NCI-H2171 (cell line): Measurements from ENCODE around the gene PPP2R2D.
"Not testable (repeated sequence)": the region's sequence is repeated elsewhere in the genome, so short reads cannot be mapped to it uniquely, and the experiment has no call there.

Experiments
- DNase-seq: peaks from one replicate; lab custom pipeline; 2025; lab: John Stamatoyannopoulos, UW

The PPP2R2D gene

GRCh38 chr10:131868436-131868835 lies 32.4 kb upstream of the PPP2R2D start:
- no peak for DNase-seq

DNA sequence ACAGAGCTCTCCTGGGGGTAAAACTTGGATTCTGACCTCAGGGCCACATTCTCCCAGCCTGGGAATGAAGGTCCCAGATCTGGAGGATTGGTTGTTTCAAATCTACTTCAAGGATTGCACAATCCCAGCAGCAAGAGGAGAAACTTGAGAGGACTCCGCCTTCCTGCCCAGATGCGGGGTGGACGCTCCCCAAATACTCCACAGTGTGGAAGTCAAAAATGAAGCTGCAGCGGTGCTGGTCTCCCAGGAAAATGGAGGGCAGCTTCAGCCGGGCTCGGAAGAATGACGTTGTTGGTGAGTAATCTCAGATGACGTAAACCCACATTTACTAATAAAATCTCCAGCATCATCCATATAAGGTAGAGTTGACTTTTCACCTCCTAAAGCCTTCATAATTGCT lies 31.5 kb upstream of the PPP2R2D start:
- DNase-seq: no peak

- DNase-seq: no peak
Measured at GRCh38 chr10:131870411-131870810, 30.4 kb upstream of the PPP2R2D start.

- no peak for DNase-seq
Measured at GRCh38 chr10:131870831-131871672, 29.8 kb upstream of the PPP2R2D start.

DNA sequence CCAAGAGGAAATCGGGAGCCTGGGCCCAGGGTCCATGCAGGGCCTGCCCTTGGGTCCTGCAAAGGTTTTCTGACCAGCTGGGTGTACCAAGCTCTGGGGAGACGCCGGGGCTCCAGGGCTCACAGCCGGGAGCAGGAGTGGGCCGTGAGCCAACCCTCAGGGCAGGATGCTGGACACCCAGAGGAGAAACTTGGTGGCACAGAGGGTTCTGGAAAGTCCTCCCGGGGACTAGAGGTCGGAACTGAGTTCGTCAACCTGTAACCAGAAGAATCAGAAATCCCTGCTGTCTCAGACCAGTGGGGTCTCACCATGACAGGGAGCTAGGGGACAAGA lies 29.2 kb upstream of the PPP2R2D start:
- no peak for DNase-seq

DNA sequence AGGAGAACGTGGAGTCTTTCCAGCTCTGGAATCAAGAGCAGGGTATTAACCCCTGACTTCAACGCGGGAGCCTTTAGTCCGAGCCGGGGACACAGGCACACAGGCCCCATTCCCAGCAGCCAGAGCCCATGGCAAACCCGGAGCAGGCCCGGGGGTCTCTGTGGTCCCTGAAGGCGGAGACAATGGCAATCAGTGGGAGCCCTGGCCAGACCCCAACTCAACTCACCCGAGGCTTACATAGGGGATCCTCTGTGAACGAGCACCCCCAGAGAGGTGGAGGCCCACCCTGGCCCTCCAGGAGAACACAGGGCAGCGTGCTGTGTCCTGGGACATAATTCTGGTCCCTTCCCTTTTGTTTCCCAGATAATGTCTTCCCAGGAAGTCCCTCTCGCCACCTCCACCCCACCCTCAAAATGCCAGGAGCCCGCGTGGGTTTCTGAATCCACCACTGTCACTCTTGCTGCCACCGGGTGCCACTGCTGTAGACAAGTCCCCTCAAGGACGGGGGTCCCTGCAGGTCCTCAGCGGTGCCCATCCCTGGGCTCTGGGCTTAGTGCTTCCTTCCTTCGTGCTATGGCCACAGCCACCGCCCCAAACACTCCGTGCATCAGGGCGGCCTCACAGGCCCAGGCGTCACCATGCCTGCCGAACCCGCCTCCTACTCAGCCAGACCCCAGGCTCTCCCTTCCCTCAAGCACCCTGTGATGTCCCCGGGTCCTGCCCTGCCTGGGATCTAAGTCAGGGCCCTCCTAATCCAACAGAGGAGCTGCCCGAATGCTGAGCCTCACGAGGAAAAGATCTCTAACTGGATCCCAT lies 28.6 kb upstream of the PPP2R2D start:
- DNase-seq: no peak

- DNase-seq: no peak
Measured at GRCh38 chr10:131872827-131873375, 27.9 kb upstream of the PPP2R2D start.

GRCh38 chr10:131874991-131875451 lies 25.8 kb upstream of the PPP2R2D start:
- DNase-seq: peak; percentile 59

- DNase-seq: no peak
Measured at GRCh38 chr10:131875501-131875900, 25.3 kb upstream of the PPP2R2D start.

GRCh38 chr10:131876017-131876416 lies 24.8 kb upstream of the PPP2R2D start:
- DNase-seq: no peak

DNA sequence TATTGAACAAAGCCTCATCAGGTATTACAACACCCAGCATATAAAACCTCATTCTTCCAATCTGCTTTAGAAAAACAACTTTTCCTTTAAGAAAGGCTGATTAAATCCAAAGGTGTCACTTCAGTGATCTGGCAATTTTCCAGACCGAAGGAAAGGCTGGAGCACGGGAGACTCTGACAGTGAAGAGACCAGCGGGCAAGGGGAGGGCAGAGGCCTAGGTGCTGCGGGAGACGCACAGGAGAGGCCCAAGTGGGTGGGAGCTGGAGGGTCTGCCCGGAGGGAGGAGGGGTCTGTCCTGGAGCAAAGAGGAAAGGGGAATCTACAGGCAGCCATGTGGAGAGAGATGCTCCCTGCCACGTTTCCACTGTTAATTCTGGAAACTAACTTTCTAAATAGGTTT lies 24.3 kb upstream of the PPP2R2D start:
- DNase-seq: no peak

- no peak for DNase-seq
Measured at GRCh38 chr10:131880016-131880590, 20.7 kb upstream of the PPP2R2D start.

DNA sequence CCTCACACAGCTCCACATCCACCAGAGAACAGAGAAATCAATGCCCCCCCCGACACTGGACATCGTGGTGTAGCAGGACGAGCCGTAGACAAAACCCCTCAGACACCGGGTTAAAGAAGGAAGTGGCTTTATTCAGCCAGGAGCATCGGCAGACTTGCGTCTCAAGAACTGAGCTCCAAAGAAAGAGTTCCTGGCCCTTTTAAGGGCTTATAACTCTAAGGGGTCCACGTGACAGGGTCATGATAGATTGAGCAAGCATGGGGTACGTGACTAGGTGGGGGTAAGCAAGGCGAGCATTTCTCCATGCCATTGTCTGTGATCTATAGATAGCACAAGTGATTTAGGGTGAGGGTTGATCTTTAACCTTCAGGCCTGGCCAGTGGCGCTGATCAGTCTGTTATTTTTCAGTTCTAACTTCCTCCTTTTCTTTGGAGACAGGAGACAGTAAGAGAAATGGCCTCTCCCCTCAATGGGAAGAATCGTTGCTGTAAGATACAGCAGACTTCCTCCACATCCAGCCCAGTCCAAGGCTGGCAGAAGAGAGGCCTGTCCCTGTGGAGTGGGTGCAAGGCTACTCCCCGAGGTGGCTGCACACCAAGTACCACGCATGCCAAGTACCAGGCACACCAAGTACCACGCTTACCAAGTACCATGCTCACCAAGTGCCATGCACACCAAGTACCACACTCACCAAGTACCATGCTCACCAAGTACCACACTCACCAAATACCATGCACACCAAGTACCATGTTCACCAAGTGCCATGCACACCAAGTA lies 19.5 kb upstream of the PPP2R2D start:
- no peak for DNase-seq

DNA sequence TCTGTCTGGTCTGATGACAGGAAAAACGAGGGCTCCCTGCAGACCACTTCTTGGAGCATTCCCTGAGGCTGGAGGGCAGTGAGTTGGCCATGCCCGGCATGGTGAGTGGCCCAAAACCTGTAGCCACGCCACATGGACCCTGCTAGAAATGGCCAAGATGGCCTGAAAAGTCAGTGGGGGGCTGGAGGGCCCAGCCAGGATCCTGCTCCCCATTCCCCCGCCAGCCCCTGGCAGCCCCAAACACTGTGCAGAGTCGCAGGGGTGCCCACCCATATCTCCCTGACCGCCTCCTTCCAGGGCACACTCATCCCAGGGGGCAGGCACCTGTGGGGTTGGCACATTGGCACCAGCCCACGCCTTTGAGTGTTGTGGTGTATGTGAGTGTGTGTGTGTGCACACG lies 18.7 kb upstream of the PPP2R2D start:
- no peak for DNase-seq

DNA sequence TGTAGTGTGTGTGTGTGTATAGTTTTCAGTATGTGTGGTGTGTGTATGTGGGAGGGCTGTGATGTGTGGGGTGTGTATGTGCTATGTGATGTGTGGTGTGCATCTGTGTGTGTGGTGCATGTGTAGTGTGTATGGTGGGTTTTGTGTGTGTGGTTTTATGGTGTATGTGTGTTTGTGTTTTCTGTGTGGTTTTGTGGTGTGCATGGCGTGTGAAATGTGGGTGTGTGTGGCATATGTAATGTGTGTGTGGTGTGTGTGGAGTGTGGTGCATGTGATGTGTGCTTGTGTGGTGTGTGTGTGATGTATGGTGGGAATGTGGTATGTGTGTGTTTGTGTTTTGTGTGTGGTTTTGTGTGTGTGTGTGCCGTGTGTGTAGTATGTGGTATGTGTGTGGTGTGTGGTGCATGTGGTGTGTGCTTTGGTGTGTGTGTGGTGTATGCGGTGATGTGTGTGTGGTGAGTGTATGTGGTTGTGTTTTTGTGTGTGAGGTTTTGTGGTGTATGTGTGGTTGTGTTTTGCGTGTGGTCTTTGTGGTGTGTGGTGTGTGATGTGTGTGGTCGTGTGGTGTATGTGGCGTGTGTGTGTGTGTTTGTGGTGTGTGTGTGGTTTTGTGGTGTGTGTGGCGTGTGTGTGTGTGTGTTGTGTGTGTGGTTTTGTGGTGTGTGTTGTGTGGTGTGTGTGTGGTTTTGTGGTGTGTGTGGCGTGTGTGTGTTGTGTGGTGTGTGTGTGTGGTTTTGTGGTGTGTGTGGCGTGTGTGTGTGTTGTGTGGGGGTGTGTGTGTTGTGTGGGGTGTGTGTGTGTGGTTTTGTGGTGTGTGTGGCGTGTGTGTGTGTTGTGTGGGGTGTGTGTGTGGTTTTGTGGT lies 18.0 kb upstream of the PPP2R2D start:
- DNase-seq: no peak

DNA sequence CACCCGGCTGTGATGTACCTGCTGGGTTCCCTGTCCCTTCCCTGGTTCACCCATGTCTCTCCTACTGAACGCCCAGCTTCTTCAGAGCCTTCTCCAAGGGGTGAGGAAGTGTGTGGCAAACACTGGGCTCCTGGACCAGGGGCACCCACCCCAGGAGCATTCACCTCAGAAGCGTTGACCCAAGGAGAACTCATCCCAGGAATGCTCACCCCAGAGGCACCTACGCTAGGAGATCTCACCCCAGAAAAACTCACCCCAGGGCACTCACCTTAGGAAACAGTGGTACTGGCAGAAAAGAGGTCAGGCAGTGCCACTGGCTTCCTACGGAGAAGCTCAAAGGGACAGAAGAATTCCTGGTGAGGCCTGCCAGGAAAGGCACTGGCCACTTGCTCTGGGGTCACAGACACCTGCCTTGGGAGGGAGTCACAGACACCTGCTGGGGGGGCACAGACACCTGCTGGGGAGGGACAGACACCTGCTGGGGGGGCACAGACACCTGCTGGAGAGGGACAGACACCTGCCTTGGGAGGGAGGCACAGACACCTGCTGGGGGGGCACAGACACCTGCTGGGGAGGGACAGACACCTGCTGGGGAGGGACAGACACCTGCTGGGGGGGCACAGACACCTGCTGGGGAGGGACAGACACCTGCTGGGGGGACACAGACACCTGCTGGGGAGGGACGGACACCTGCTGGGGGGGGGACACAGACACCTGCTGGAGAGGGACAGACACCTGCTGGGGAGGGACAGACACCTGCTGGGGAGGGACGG lies 17.0 kb upstream of the PPP2R2D start:
- not testable (repeated sequence) for DNase-seq

DNA sequence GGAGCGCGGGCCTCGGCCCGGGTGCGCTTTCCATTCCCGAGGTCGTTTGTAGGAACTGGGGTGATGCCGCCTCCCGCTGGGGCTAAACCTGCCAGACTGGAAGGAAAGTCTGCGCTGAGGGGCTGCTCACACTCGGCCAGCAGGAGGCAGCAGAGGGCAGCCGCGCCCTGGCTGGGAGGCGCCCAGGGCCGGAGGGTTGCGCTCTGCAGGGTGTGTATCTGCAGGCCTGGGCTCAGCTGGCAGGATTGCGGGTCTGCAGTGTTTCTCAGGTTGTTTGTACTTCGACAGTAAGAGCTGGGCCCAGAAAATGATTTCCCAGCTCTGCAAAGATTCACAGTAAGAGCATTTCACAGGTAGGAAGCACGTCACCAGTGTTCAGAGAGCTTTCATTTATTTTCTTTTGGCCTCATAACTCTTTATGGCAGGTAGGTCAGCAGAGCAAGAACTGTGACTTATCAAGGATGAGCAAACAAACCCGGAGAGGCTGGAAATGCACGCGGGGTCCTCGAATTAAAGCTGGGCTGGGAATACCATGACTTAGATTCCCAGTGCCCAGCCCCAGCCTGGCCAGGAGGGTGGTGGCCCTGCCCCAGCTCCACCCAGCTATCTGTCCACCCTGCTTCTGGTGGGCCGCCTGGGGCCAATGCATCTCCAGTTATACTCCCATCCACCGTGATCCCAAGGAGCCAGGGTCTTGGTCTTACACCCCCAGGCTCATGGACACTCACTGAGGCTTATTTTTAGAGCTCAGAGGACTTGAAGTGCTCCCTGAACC lies 15.2 kb upstream of the PPP2R2D start:
- DNase-seq: no peak

GRCh38 chr10:131886237-131886636 lies 14.6 kb upstream of the PPP2R2D start:
- DNase-seq: no peak

- no peak for DNase-seq
Measured at GRCh38 chr10:131888186-131888604, 12.6 kb upstream of the PPP2R2D start.
